Activated T-helper 1 cell treated with anti-CD3 and anti-CD28 coated beads, Interleukin-12 subunit alpha, Interleukin-12 subunit beta, Interleukin-2, Interleukin-4 antibody, amounts not matched to agents 30 ng/mL and 10 ng/mL and 1 ng/mL, durations not matched to agents 14 hours and 24 hours and 36 hours (primary cell): ENCODE measurements around the gene RTRAF. TPM values are rescaled to one million over a fixed set of nuclear protein-coding genes. Genes with fewer than 3 reads are reported as not detected.

ENCODE experiments used
- DNase-seq: peaks from one replicate; pipeline ENCODE4 v3.0.0; 2021; ENCODE audit warnings: low spot score
- H3K27ac Mint-ChIP-seq: one replicate; pipeline ENCODE4 v1.8.0; 2021; ENCODE audit warnings: mild to moderate bottlenecking, mixed read lengths
- H3K27me3 Mint-ChIP-seq: one replicate; pipeline ENCODE4 v1.8.0; 2022; ENCODE audit warnings: mild to moderate bottlenecking, moderate library complexity, mixed read lengths; ENCODE audit not compliant: insufficient read depth
- H3K36me3 Mint-ChIP-seq: one replicate; pipeline ENCODE4 v1.8.0; 2021; ENCODE audit warnings: low read depth, mixed read lengths
- H3K4me1 Mint-ChIP-seq: one replicate; pipeline ENCODE4 v1.8.0; 2021; ENCODE audit warnings: low read depth, mixed read lengths
- H3K4me3 Mint-ChIP-seq: one replicate; pipeline ENCODE4 v1.8.0; 2021; ENCODE audit warnings: mild to moderate bottlenecking, moderate library complexity, mixed read lengths
- H3K9me3 Mint-ChIP-seq: one replicate; pipeline ENCODE4 v1.8.0; 2021; ENCODE audit warnings: mixed read lengths
- intact Hi-C: fragments of 100-400 bp; cut with micrococcal nuclease; formaldehyde crosslinking; loops from one replicate; pipeline ENCODE4 v1.15.1; 2024
- total RNA-seq: library from RNA; stranded (reverse); gene quantifications from 2 replicates; pipeline ENCODE4 v1.2.3, GENCODE V29; 2022

Gene RTRAF
- total RNA-seq, 1 donor from 2014 or later, result 215 TPM

GRCh38 chr14:52031781-52032180 lies 42.4 kb downstream of the RTRAF start:
- no peak for DNase-seq
- intact Hi-C loops, result no loop called here
- Mint-ChIP-seq H3K4me1 (no peaks in the 10 kb centered on the region), H3K27ac (no peak overlapping the region), H3K36me3 (no peaks in the 10 kb centered on the region), H3K9me3 (no peaks in the 10 kb centered on the region), H3K4me3 (no peak overlapping the region), H3K27me3 (peaks cover 6% of the 10 kb centered on the region)

GRCh38 chr14:52032204-52032801 lies 43.0 kb downstream of the RTRAF start:
- no peaks in the 10 kb centered on the region for H3K36me3 Mint-ChIP-seq
- no peaks in the 10 kb centered on the region for H3K9me3 Mint-ChIP-seq
- no peaks in the 10 kb centered on the region for H3K4me1 Mint-ChIP-seq
- peaks cover 6% of the 10 kb centered on the region for H3K27me3 Mint-ChIP-seq
- intact Hi-C loops, result no loop called here
- H3K27ac Mint-ChIP-seq, result no peak overlapping the region
- no peak overlapping the region for H3K4me3 Mint-ChIP-seq
- DNase-seq, result no peak

- DNase-seq, result no peak
- Mint-ChIP-seq H3K27ac (no peak overlapping the region), H3K36me3 (no peaks in the 10 kb centered on the region), H3K27me3 (peaks cover 6% of the 10 kb centered on the region), H3K9me3 (no peaks in the 10 kb centered on the region), H3K4me1 (no peaks in the 10 kb centered on the region), H3K4me3 (no peak overlapping the region)
- intact Hi-C loops, result no loop called here
Observed at GRCh38 chr14:52033101-52033642, 43.8 kb downstream of the RTRAF start.

- H3K36me3 Mint-ChIP-seq, result no peaks in the 10 kb centered on the region
- intact Hi-C loops, result no loop called here
- H3K9me3 Mint-ChIP-seq, result no peaks in the 10 kb centered on the region
- DNase-seq, result no peak
- H3K27ac Mint-ChIP-seq, result no peak overlapping the region
- no peaks in the 10 kb centered on the region for H3K4me1 Mint-ChIP-seq
- H3K27me3 Mint-ChIP-seq, result peaks cover 5% of the 10 kb centered on the region
- H3K4me3 Mint-ChIP-seq, result no peak overlapping the region
Observed at GRCh38 chr14:52039124-52039815, 49.9 kb downstream of the RTRAF start.

- Mint-ChIP-seq H3K27me3 (peaks cover 5% of the 10 kb centered on the region), H3K36me3 (no peaks in the 10 kb centered on the region), H3K4me3 (no peak overlapping the region), H3K27ac (no peak overlapping the region), H3K4me1 (peaks cover 8% of the 10 kb centered on the region), H3K9me3 (no peaks in the 10 kb centered on the region)
- intact Hi-C loops, result no loop called here
- DNase-seq, result no peak
Observed at GRCh38 chr14:52040598-52040997, 51.3 kb downstream of the RTRAF start.

- no peak for DNase-seq
- no peaks in the 10 kb centered on the region for H3K36me3 Mint-ChIP-seq
- H3K4me3 Mint-ChIP-seq, result no peak overlapping the region
- peaks cover 6% of the 10 kb centered on the region for H3K27me3 Mint-ChIP-seq
- intact Hi-C loops, result no loop called here
- H3K27ac Mint-ChIP-seq, result no peak overlapping the region
- H3K4me1 Mint-ChIP-seq, result peaks cover 8% of the 10 kb centered on the region
- no peaks in the 10 kb centered on the region for H3K9me3 Mint-ChIP-seq
Observed at GRCh38 chr14:52042371-52043289, 53.3 kb downstream of the RTRAF start.

GRCh38 chr14:52043690-52044089 lies 54.3 kb downstream of the RTRAF start:
- peaks cover 6% of the 10 kb centered on the region for H3K27me3 Mint-ChIP-seq
- intact Hi-C loops, result no loop called here
- no peaks in the 10 kb centered on the region for H3K9me3 Mint-ChIP-seq
- DNase-seq, result no peak
- H3K36me3 Mint-ChIP-seq, result no peaks in the 10 kb centered on the region
- no peak overlapping the region for H3K4me3 Mint-ChIP-seq
- no peak overlapping the region for H3K27ac Mint-ChIP-seq
- peaks cover 8% of the 10 kb centered on the region for H3K4me1 Mint-ChIP-seq

GRCh38 chr14:52044791-52045522 lies 55.6 kb downstream of the RTRAF start:
- Mint-ChIP-seq H3K4me3 (no peak overlapping the region), H3K27ac (no peak overlapping the region), H3K9me3 (no peaks in the 10 kb centered on the region), H3K36me3 (no peaks in the 10 kb centered on the region), H3K4me1 (peaks cover 8% of the 10 kb centered on the region), H3K27me3 (peaks cover 6% of the 10 kb centered on the region)
- intact Hi-C loops, result no loop called here
- DNase-seq, result no peak

- Mint-ChIP-seq H3K27ac (no peak overlapping the region), H3K4me3 (no peak overlapping the region), H3K9me3 (no peaks in the 10 kb centered on the region), H3K36me3 (no peaks in the 10 kb centered on the region), H3K4me1 (peaks cover 8% of the 10 kb centered on the region), H3K27me3 (peaks cover 6% of the 10 kb centered on the region)
- no peak for DNase-seq
- intact Hi-C loops, result loop anchor here (1.0 kb wide), 1 partner anchor 24 kb away; no protein-coding TSS in a partner anchor
Observed at GRCh38 chr14:52046376-52046917, 57.1 kb downstream of the RTRAF start.

GRCh38 chr14:52048116-52048515 lies 58.8 kb downstream of the RTRAF start:
- Mint-ChIP-seq H3K36me3 (no peaks in the 10 kb centered on the region), H3K9me3 (no peaks in the 10 kb centered on the region), H3K4me1 (peaks cover 8% of the 10 kb centered on the region), H3K4me3 (no peak overlapping the region), H3K27ac (no peak overlapping the region), H3K27me3 (peaks cover 3% of the 10 kb centered on the region)
- DNase-seq, result no peak
- intact Hi-C loops, result no loop called here

GRCh38 chr14:52048641-52049204 lies 59.4 kb downstream of the RTRAF start:
- H3K9me3 Mint-ChIP-seq, result no peaks in the 10 kb centered on the region
- H3K36me3 Mint-ChIP-seq, result no peaks in the 10 kb centered on the region
- intact Hi-C loops, result no loop called here
- peaks cover 8% of the 10 kb centered on the region for H3K4me1 Mint-ChIP-seq
- H3K27me3 Mint-ChIP-seq, result peaks cover 3% of the 10 kb centered on the region
- no peak overlapping the region for H3K4me3 Mint-ChIP-seq
- no peak overlapping the region for H3K27ac Mint-ChIP-seq
- no peak for DNase-seq

GRCh38 chr14:52049271-52049670 lies 59.9 kb downstream of the RTRAF start:
- no peak for DNase-seq
- no peaks in the 10 kb centered on the region for H3K36me3 Mint-ChIP-seq
- intact Hi-C loops, result no loop called here
- H3K4me3 Mint-ChIP-seq, result no peak overlapping the region
- H3K9me3 Mint-ChIP-seq, result no peaks in the 10 kb centered on the region
- peaks cover 3% of the 10 kb centered on the region for H3K27me3 Mint-ChIP-seq
- peaks cover 8% of the 10 kb centered on the region for H3K4me1 Mint-ChIP-seq
- no peak overlapping the region for H3K27ac Mint-ChIP-seq
